Stimulated activated CD4-positive, alpha-beta T cell treated with anti-CD3 and anti-CD28 coated beads, TNF-alpha, amount 100 ng/mL, for 1 hour (primary cell): ENCODE measurements around the gene DCLK2.

ENCODE experiments used
- DNase-seq, 3 donors: peaks; one replicate each; pipeline ENCODE4 v3.0.0-alpha.2; 2020; ENCODE audit warnings: low read depth in 3 of 3, low spot score in 1 of 3

DCLK2 gene

DNA sequence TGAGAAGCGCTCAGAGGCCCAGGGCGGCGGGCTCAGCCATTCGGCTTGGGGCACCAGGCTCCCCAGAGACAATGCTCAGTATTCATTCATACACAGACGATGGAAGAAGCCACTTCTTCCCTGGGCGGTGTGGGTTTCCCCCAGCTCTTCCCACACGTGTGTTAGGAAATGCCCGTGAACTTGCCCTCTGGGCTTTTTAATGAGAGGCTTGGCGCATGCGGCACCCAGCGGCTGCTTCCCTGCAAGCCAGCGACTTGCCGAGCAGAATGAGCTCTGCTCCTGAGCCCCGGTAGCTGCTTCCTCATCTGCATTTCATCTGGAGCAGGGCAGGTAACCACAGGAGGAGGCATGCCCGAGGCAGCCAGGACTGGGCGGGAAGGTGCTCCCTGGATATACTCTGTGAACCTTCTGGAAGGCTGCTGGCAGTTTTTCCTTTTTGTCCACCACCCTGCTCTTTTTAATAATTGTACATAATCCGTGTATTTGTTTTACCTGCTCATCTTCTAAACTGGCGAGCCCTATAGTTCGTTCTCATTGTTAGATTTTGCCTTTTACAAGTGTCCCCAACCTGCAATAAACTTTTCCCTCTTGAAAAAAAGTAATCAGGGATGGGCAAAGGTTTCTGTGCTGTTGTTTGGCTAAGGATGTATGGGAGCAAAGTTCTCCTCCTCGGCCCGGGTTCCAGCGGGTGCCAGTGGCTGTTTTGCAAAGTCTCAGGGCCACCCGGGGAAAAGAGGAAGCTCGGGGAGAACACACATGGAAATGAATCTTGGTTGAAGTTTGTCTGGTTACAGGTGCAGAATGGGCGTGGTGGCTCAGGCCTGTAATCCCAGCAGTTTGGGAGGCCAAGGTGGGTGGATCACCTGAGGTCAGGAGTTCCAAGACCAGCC lies 178.8 kb downstream of the DCLK2 start:
- DNase-seq: no peak

DNA sequence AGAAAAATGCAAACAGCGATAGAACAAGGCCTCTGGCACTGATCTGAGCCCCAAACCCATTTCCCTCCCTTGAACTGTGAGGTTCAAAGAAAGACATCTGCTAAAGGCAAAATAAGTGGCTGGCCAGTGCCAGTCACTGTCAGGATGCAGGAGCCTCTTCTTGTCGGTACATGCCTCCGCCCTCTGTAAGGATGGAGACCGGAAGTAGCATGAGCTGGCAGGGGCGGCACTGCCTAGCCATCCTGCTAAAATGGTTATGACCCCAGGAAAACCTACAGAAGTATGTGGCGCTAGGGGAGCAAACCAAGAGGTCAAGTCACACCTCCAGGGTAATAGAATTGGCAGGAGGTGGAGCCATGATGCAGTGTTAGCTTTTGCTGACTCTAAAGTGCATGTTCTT lies 180.3 kb downstream of the DCLK2 start:
- no peak for DNase-seq

GRCh38 chr4:150259861-150260567 lies 181.8 kb downstream of the DCLK2 start:
- no peak for DNase-seq

DNA sequence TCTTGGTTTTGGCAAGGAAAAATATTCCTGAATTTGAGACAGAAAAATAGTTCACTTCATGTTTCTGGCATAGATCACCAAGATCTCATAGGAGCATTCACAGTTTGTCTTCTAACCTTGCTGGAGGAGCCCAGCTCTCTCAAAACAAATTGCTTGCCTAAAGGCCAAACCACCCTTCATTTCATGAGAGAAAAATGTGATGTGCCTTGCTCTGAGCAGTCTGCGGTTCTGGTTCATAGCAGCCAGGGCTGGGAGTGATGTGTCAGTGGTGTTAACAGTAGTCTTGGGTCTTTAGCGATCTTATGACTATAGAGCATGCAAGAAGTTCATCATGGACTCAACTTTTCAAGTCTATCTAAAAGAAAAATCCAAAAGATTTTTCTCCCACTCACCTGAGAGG lies 183.3 kb downstream of the DCLK2 start:
- no peak for DNase-seq

- no peak for DNase-seq
These were observed 184.4 kb downstream of the DCLK2 start for GRCh38 chr4:150262611-150263010.

GRCh38 chr4:150264595-150265161 lies 186.4 kb downstream of the DCLK2 start:
- DNase-seq: no peak

- no peak for DNase-seq
These were observed 187.6 kb downstream of the DCLK2 start for GRCh38 chr4:150265806-150266205.

- DNase-seq: no peak
These were observed 190.2 kb downstream of the DCLK2 start for GRCh38 chr4:150268444-150268843.

DNA sequence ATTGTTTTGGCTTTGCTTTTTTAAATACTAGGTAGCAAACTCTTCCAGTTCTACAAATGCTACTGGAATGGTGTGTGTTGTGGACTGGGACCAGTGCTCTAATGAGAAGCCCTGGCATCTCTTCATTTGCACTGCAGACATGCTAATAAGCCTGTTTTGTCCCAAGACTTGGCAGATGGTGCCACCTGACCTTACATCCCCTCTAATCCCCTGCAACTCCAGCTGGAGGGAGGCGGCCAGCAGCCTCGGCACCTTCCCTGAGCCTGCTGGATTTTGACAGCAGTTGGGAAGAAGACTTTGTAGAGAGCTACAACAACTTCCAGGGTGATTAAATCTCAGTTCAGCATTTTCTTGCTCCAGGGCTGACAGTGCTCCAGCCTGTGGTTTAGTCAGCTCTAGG lies 200.0 kb downstream of the DCLK2 start:
- no peak for DNase-seq

GRCh38 chr4:150280081-150280895 lies 202.0 kb downstream of the DCLK2 start:
- no peak for DNase-seq

GRCh38 chr4:150280975-150281374 lies 202.7 kb downstream of the DCLK2 start:
- DNase-seq: no peak

DNA sequence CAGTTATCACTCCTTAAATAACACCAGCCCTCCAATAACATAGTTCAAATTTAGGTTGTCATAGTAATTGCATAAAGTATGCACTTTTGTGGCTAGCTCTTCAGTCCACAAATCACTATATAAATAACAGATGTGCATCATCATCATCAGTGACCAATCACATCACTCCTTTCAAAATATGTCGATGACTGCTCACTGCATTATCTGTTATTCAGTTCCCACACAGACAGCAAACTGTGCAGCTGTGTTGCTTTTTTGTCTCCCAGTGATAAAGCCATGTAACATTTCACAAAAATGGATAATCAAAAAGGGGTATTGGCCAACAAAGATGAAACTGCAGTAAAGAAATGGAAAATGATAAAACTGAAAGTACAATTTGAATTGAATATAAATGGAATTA lies 205.4 kb downstream of the DCLK2 start:
- DNase-seq: no peak

DNA sequence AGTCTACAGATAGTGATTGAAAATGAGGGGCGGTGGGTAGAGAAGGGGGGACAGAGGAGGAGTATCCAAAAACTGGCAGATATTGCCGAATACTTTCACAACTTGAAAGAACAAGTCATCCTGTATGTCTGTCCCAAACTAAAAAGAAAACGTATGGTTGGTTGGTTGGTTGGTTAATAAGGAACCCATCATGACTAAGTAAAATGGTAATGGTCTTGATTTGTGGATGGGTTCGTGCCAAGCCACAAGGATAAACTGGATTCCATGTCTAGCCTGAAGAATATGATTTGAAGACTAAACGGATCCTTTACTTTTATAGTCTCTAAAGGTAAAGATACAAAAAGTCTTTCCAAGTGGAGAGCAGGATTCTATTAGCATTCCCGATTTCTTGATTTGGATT lies 208.4 kb downstream of the DCLK2 start:
- DNase-seq: no peak

- no peak for DNase-seq
These were observed 211.0 kb downstream of the DCLK2 start for GRCh38 chr4:150289198-150289597.

DNA sequence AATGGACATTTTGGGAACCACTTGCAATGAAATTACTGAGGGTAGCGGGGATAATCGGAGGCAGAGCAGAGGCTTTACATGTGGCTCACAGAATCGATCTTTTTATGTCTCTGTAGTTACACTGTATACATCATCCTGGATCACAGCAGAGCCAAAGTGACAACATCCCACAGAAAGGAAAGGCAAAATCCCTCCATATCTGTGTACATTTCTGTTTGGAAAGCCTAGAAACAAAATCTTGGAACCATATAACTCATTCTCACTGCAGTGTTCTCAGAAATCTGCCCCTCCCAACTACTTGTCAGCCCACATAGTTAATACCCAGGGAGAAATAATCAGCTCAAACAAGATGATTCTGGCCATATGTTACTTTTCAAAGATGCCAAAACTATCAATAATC lies 211.6 kb downstream of the DCLK2 start:
- no peak for DNase-seq

- DNase-seq: no peak
These were observed 219.7 kb downstream of the DCLK2 start for GRCh38 chr4:150297861-150298474.

GRCh38 chr4:150299816-150300215 lies 221.6 kb downstream of the DCLK2 start:
- DNase-seq: no peak

DNA sequence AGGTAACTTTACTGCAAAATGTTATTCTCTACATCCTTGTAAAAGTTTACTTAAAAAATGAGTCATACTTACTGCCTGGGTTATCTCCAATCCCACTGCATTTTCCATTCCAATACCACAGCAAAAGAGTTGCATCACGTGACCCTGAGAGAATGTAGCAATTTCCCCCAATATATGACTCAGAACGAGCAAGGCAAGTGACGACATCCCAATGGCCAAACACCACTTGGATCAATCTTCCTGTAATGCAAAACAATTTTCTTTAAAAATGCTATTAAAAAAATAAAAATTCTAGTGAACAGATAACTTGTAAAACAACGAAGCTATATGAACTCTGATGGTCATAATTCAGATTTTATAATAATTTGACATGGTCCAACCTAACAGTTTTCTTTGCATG lies 224.3 kb downstream of the DCLK2 start:
- DNase-seq: no peak

DNA sequence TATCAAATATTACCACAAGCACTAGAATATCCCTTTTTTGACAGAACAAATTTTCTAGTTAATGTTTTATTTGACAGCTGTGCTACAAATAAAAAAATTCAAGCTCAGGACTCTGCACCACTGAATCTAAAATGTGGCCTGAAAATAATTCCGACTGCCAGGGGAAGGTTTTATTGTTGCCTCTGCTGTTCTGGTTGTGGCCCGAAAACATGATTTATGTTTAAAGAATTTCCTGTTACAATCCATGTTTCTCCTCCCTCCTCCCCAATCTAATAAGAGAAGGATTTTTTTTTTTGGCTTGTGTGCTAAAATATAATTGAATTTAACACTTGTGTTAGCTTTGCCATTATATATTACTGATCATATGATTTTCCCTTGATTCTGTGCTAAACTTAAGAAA lies 227.8 kb downstream of the DCLK2 start:
- DNase-seq: no peak

- DNase-seq: no peak
These were observed 228.5 kb downstream of the DCLK2 start for GRCh38 chr4:150306719-150307118.
